GM12878 (cell line): ENCODE data around the gene TEC. TPM values are rescaled to one million over a fixed set of nuclear protein-coding genes. Genes with fewer than 3 reads are reported as not detected.

Experiments
- ATAC-seq: fragments of 200-7000 bp; cut with Tn5 transposase; 3 replicates; pipeline ENCODE4 v1.9.1; 2020; ENCODE audit warnings: mild to moderate bottlenecking, moderate library complexity
- BruUV-seq: library from RNA; stranded (reverse); fragments of 400-500 nt; replicated peaks from 2 replicates; lab custom pipeline; 2021; lab: Mats Ljungman, UMichigan
- CTCF ChIA-PET: fragments of 300-600 bp; sonication (Branson Sonifier 250); formaldehyde crosslinking; extraction: SDS; loops from one replicate; lab custom pipeline; 2021; ENCODE audit warnings: inconsistent platforms; lab: Yijun Ruan, JAX
- POLR2A ChIA-PET: fragments of 350-600 bp; formaldehyde crosslinking; extraction: SDS; loops from one replicate; lab custom pipeline; 2021; ENCODE audit warnings: inconsistent platforms; lab: Charles Lee
- RAD21 ChIA-PET: fragments of 300-600 bp; sonication (Branson Sonifier 250); formaldehyde crosslinking; loops from one replicate; lab custom pipeline; 2023; ENCODE audit warnings: antibody characterized with exemption; ENCODE audit not compliant: unreplicated experiment; lab: Charles Lee
- SMC1A ChIA-PET: fragments of 300-600 bp; sonication (Branson Sonifier 250); formaldehyde crosslinking; loops from one replicate; lab custom pipeline; 2023; ENCODE audit not compliant: unreplicated experiment, uncharacterized antibody; lab: Charles Lee
- DNase-seq: peaks from one replicate; pipeline ENCODE4 v3.0.0-alpha.2; 2011; ENCODE audit warnings: low read depth, low spot score
- FAIRE-seq: peaks from 3 replicates; lab custom pipeline; 2011; peaks lifted over from hg19 to GRCh38; lab: Jason Lieb, UNC
- H2AFZ ChIP-seq: 2 replicates; pipeline ENCODE4 v1.6.0; 2011; ENCODE audit warnings: low read depth, low read length, control low read depth; ENCODE audit not compliant: control insufficient read depth
- H3K27ac ChIP-seq: 2 replicates; pipeline ENCODE4 v1.5.1; 2011; ENCODE audit warnings: control low read depth; ENCODE audit not compliant: control insufficient read depth, insufficient read depth
- H3K27me3 ChIP-seq, 2 experiments: replicated peaks in 1 of 2; 2 replicates each; pipeline versions ENCODE4 v1.6.0 to v1.6.1; 2011; ENCODE audit warnings: low read length in 1 of 2; ENCODE audit not compliant: control insufficient read depth in 2 of 2, insufficient read depth in 2 of 2
- H3K36me3 ChIP-seq, 2 experiments: 2 replicates each; pipeline ENCODE4 v1.5.1; 2011; ENCODE audit warnings: low read length in 1 of 2; ENCODE audit not compliant: control insufficient read depth in 2 of 2, insufficient read depth in 2 of 2
- H3K4me1 ChIP-seq: 2 replicates; pipeline ENCODE4 v1.6.1; 2011; ENCODE audit warnings: mild to moderate bottlenecking, low read length, moderate library complexity, mixed read lengths; ENCODE audit not compliant: control insufficient read depth, insufficient read depth
- H3K4me2 ChIP-seq: 2 replicates; pipeline ENCODE4 v1.6.0; 2011; ENCODE audit warnings: control low read depth; ENCODE audit not compliant: control insufficient read depth, insufficient read depth
- H3K4me3 ChIP-seq: fragments of 200-600 bp; sonication (generic); 2 replicates; pipeline ENCODE4 v1.5.1; 2016
- H3K79me2 ChIP-seq: 2 replicates; pipeline ENCODE4 v1.6.0; 2011; ENCODE audit warnings: low read length; ENCODE audit not compliant: control insufficient read depth, insufficient read depth
- H3K9ac ChIP-seq: 2 replicates; pipeline ENCODE4 v1.8.0; 2011; ENCODE audit warnings: low read length, control low read depth, mixed read lengths; ENCODE audit not compliant: control insufficient read depth, insufficient read depth
- H3K9me3 ChIP-seq: replicated peaks from 3 replicates; pipeline ENCODE4 v1.5.1; 2011; ENCODE audit warnings: mild to moderate bottlenecking, low read length; ENCODE audit not compliant: control insufficient read depth, insufficient read depth
- H4K20me1 ChIP-seq: 2 replicates; pipeline ENCODE4 v1.6.0; 2011; ENCODE audit not compliant: control insufficient read depth, insufficient read depth
- ATF2 ChIP-seq: IDR thresholded peaks from 2 replicates; pipeline ENCODE4 v1.6.1; 2012; ENCODE audit warnings: low read length, inconsistent platforms
- CREM ChIP-seq: IDR thresholded peaks from 2 replicates; pipeline ENCODE4 v1.6.1; 2014; ENCODE audit warnings: antibody characterized with exemption, low read depth
- ELK1 ChIP-seq: IDR thresholded peaks from 2 replicates; pipeline ENCODE4 v1.6.1; 2012; ENCODE audit warnings: low read depth, low read length, improper control_type of control experiment
- HDAC2 ChIP-seq: fragments of 200-600 bp; sonication (generic); IDR thresholded peaks from 2 replicates; pipeline ENCODE4 v1.6.1; 2017
- IRF3 ChIP-seq: fragments of 450-650 bp; IDR thresholded peaks from 2 replicates; pipeline ENCODE4 v1.6.1; 2014; ENCODE audit warnings: mild to moderate bottlenecking
- KAT2A ChIP-seq: conservative IDR thresholded peaks from 2 replicates; pipeline ENCODE4 v1.6.1; 2011; ENCODE audit warnings: low read depth, low read length; ENCODE audit not compliant: control insufficient read depth
- PBX3 ChIP-seq: IDR thresholded peaks from 2 replicates; pipeline ENCODE4 v1.6.1; 2011; ENCODE audit warnings: mild to moderate bottlenecking, low read depth, low read length, moderate library complexity; ENCODE audit not compliant: insufficient replicate concordance
- POLR2AphosphoS2 ChIP-seq: IDR thresholded peaks from 2 replicates; pipeline ENCODE4 v1.6.1; 2011; ENCODE audit warnings: low read depth, mild to moderate bottlenecking, low read length, improper control_type of control experiment, moderate library complexity
- RAD21 ChIP-seq: IDR thresholded peaks from 2 replicates; pipeline ENCODE4 v1.6.1; 2011; ENCODE audit warnings: mild to moderate bottlenecking, low read depth, low read length, moderate library complexity; ENCODE audit not compliant: insufficient read depth
- RELB ChIP-seq: fragments of 450-650 bp; IDR thresholded peaks from 2 replicates; pipeline ENCODE4 v1.6.1; 2017; ENCODE audit warnings: low read depth, mild to moderate bottlenecking, moderate library complexity
- SMC3 ChIP-seq: IDR thresholded peaks from 2 replicates; pipeline ENCODE4 v1.6.1; 2011; ENCODE audit warnings: low read length, improper control_type of control experiment, borderline replicate concordance
- STAT1 ChIP-seq: fragments of 450-650 bp; conservative IDR thresholded peaks from 2 replicates; pipeline ENCODE4 v1.6.1; 2014; ENCODE audit warnings: antibody characterized with exemption, mild to moderate bottlenecking
- STAT3 ChIP-seq: IDR thresholded peaks from 2 replicates; pipeline ENCODE4 v1.6.1; 2011; ENCODE audit warnings: low read depth, low read length, improper control_type of control experiment
- ZNF274 ChIP-seq: IDR thresholded peaks from one replicate; pipeline ENCODE4 v1.8.0; 2011; ENCODE audit not compliant: insufficient read length, insufficient read depth
- WGBS: methylation state at CpG from one replicate; pipeline ENCODE4 v1.1.6; 2016; ENCODE audit warnings: low lambda C conversion rate; ENCODE audit not compliant: insufficient replicate concordance, insufficient coverage; ENCODE audit errors: missing lambda C conversion rate; 5-methylcytosine and 5-hydroxymethylcytosine counted together
- in situ Hi-C: fragments of 300-500 bp; cut with MboI; formaldehyde crosslinking; loops from 9 replicates; pipeline ENCODE4 v1.14.3; 2018; ENCODE audit warnings: mixed read lengths
- intact Hi-C: fragments of 100-400 bp; cut with micrococcal nuclease; formaldehyde crosslinking; loops from one replicate; pipeline ENCODE4 v1.14.2; 2022; ENCODE audit not compliant: unreplicated experiment
- polyA plus RNA-seq, 11 experiments: library from polyadenylated mRNA; depleted of rRNA in 4 of 11; unstranded in 6 of 11; stranded (reverse) in 5 of 11; fragments of >200 nt; fragmentation: Nextera tagmentation in 4 of 11; fragmentation: Illumina TruSeq in 1 of 11; extraction: Ambion mirVana in 4 of 11; extraction: Trizol in 1 of 11; gene quantifications; 1 replicate in 1 of 11; 2 replicates in 10 of 11; pipeline versions ENCODE4 v1.2.1 to v1.2.3, GENCODE V29; 2011 to 2016; ENCODE audit warnings: inconsistent platforms in 2 of 11, missing spikeins in 2 of 11, low read depth in 1 of 11
- total RNA-seq, 4 experiments: library from RNA; depleted of rRNA in 3 of 4; stranded (reverse); fragments of >200 nt in 3 of 4; fragmentation: Illumina TruSeq in 1 of 4; extraction: Trizol in 1 of 4; gene quantifications; 2 replicates each; pipeline versions ENCODE4 v1.2.1 to v1.2.3, GENCODE V29; 2013 to 2021

TEC gene
- total and polyA plus RNA-seq, 10 of the 15 experiments (the other 5 are each of a cell fraction or from before 2014, with no cell fraction given) = 7.4 to 27.2 (median 17.1) TPM

GRCh38 chr4:48147621-48148020, 122.0 kb downstream of the TEC start (continued):
- no peak for TF ChIP-seq IRF3

- ChIA-PET SMC1A (interaction anchor here (0.8 to 4.9 kb wide), 6 partner anchors 8 to 134 kb away, joined by 3 to 50 read pairs (median 8); no protein-coding TSS in a partner anchor), CTCF (interaction anchor here (0.6 to 5.5 kb wide), 5 partner anchors 12 to 134 kb away, joined by 3 to 71 read pairs (median 3); no protein-coding TSS in a partner anchor), RAD21 (no interaction called here), POLR2A (no interaction called here)
- BruUV-seq = no TSS peak
- Histone ChIP-seq H3K36me3 (peaks cover 9 to 44% of the 10 kb centered on the region in 2 experiments), H3K4me3 (no peak overlapping the region), H4K20me1 (no peaks in the 10 kb centered on the region), H3K9ac (no peak overlapping the region), H3K79me2 (no peaks in the 10 kb centered on the region), H2AFZ (no peak overlapping the region), H3K9me3 (no peaks in the 10 kb centered on the region), H3K4me2 (no peak overlapping the region), H3K27me3 (no peaks in the 10 kb centered on the region), H3K4me1 (peaks cover 17% of the 10 kb centered on the region), H3K27ac (no peak overlapping the region)
- 60% methylated on average over 2 of the region's 2 CpGs for WGBS
- intact Hi-C loops = no loop called here
- no peak for DNase-seq
- peak; percentile 13 for FAIRE-seq
- in situ Hi-C loops = no loop called here
- ATAC-seq = peak; percentile 75
- peak; percentile 36; the same call in 1 of the 2 replicates for TF ChIP-seq SMC3
- no peak for TF ChIP-seq RELB
- TF ChIP-seq CREM = no peak
- TF ChIP-seq ATF2 = 0 out of 2 replicates have a peak, but pooled peaks have one; percentile 19
- no peak for TF ChIP-seq STAT1
- TF ChIP-seq KAT2A = no peak
- no peak for TF ChIP-seq PBX3
- no peak for TF ChIP-seq POLR2AphosphoS2
- no peak for TF ChIP-seq HDAC2
- no peak for TF ChIP-seq STAT3
- no peak for TF ChIP-seq IRF3
- no peak for TF ChIP-seq ZNF274
- TF ChIP-seq RAD21 = peak; percentile 37; the same call in 1 of the 2 replicates
- no peak for TF ChIP-seq ELK1
Measured at GRCh38 chr4:48141048-48141447, 128.6 kb downstream of the TEC start.
